ENCODE data around the gene SLC5A10. TPM values are rescaled to one million over a fixed set of nuclear protein-coding genes. Genes with fewer than 3 reads are reported as not detected.

The SLC5A10 gene
- not detected in 2 replicates for total RNA-seq

DNA sequence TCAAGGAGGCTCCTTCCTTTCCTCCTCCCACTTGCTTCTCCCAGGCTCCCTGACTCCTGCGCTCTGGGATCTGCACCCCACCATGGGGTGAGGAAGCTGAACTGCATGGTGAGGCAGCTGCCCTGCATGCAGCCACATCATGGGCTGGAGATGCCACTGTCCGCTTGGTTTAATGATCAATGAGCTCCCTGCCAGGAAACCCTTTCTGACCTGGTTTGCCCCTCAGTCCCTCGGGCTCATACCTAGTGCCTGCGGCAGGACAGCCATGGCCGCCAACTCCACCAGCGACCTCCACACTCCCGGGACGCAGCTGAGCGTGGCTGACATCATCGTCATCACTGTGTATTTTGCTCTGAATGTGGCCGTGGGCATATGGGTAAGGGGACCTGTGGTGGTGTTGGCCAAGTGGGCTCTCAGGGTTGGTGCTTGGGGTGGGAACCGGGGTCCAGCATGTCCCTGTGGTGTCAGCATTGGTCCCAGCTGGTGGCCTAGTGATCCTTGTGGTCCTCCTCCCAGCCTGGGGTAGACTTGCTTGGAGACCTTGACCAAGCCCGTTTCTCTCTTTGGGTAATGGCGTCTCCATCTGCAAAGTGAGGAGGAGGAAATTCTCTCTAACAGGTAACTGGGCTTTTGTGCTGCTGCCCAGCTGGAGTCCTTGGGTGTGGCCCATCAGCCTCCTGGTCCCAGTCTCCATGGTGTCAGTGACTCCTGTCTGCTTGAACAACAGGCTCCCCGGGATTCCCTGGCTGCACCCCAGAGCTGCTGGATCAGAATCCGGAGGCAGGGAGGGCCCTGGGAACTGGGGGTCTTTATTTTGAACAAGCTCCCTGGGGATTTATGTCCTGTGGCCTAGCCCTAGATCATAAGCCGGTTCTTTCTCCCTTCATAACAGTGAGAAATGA, at the start of gene SLC5A10:
Gene SLC5A10, plus strand, starts transcription at position 225 of the 902 bp plus-strand sequence. Its CDS starts 41 bp downstream, at position 266.
- no peaks in the 10 kb centered on the region for H3K9me3 Mint-ChIP-seq
- intact Hi-C loops (cut with micrococcal nuclease), result no loop called here
- no peak within 1 kb of the TSS for H3K4me3 Mint-ChIP-seq
- ATAC-seq (ENCODE audit: low read depth) (no peak), DNase-seq (no peak)
- CTCF ChIA-PET, result no interaction called here
- TF ChIP-seq, protein P1, sequence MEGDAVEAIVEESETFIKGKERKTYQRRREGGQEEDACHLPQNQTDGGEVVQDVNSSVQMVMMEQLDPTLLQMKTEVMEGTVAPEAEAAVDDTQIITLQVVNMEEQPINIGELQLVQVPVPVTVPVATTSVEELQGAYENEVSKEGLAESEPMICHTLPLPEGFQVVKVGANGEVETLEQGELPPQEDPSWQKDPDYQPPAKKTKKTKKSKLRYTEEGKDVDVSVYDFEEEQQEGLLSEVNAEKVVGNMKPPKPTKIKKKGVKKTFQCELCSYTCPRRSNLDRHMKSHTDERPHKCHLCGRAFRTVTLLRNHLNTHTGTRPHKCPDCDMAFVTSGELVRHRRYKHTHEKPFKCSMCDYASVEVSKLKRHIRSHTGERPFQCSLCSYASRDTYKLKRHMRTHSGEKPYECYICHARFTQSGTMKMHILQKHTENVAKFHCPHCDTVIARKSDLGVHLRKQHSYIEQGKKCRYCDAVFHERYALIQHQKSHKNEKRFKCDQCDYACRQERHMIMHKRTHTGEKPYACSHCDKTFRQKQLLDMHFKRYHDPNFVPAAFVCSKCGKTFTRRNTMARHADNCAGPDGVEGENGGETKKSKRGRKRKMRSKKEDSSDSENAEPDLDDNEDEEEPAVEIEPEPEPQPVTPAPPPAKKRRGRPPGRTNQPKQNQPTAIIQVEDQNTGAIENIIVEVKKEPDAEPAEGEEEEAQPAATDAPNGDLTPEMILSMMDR (IDR thresholded peaks at IDR 0.05), result no peak
- peaks cover 10% of the 10 kb centered on the region for H3K27me3 Mint-ChIP-seq
- H3K36me3 Mint-ChIP-seq (ENCODE audit: low read depth), result no peaks in the 10 kb centered on the region
- no peak within 1 kb of the TSS for H3K27ac Mint-ChIP-seq
- POLR2A ChIA-PET, result no interaction called here
- H3K4me1 Mint-ChIP-seq, result peaks cover 4% of the 10 kb centered on the region

DNA sequence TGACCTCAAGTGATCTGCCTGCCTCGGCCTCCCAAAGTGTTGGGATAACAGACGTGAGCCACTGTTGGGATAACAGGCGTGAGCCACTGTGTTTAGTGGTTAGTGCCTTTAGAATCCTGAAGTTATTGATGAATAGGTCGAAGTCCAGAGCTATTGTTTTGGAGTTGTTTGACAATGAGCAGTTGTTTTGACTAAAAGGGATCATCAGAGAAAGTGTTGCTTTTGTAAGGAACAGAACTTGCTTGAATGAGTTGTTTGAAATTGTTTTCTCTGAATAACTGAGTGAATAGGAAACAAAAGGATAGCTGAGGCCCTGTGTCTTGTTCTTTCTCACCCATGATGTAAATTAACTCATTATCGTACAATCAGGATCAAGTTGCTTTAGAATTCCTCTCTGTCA, 47.5 kb upstream of the SLC5A10 start:
- Mint-ChIP-seq H3K4me3 (no peak overlapping the region), H3K4me1 (peaks cover 34% of the 10 kb centered on the region), H3K27me3 (no peaks in the 10 kb centered on the region), H3K9me3 (no peaks in the 10 kb centered on the region), H3K27ac (no peak overlapping the region), H3K36me3 (ENCODE audit: low read depth) (peaks cover 50% of the 10 kb centered on the region)
- ATAC-seq (ENCODE audit: low read depth) (no peak), DNase-seq (no peak)
- ChIA-PET CTCF (no interaction called here), POLR2A (no interaction called here)
- TF ChIP-seq, protein P1 (IDR thresholded peaks at IDR 0.05), result no peak
- intact Hi-C loops (cut with micrococcal nuclease), result loop anchor here (5.0 kb wide), 1 partner anchor 38 kb away; no protein-coding TSS in a partner anchor

DNA sequence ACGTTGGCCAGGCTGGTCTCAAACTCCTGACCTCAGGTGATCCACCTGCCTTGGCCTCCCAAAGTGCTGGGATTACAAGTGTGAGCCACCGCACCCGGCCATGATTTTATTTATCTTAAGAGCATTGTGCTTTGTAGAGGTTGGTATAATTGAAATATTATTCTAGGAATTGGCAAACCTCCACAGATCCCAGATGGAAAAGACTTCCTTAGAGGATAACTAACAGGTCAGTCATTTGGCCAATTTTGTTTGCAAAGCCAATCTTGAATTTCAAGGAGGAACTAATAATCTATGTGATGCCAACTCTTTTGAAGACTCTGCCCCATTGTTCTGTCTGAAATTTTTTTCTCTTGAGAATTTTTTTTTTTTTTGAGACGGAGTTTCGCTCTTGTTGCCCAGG, 46.7 kb upstream of the SLC5A10 start:
- H3K4me3 Mint-ChIP-seq, result no peak overlapping the region
- TF ChIP-seq, protein P1 (IDR thresholded peaks at IDR 0.05), result no peak
- H3K27ac Mint-ChIP-seq, result no peak overlapping the region
- no peak for ATAC-seq (ENCODE audit: low read depth)
- intact Hi-C loops (cut with micrococcal nuclease), result no loop called here
- H3K4me1 Mint-ChIP-seq, result peaks cover 32% of the 10 kb centered on the region
- ChIA-PET POLR2A (no interaction called here), CTCF (no interaction called here)
- H3K9me3 Mint-ChIP-seq, result no peaks in the 10 kb centered on the region
- no peaks in the 10 kb centered on the region for H3K27me3 Mint-ChIP-seq
- H3K36me3 Mint-ChIP-seq (ENCODE audit: low read depth), result peaks cover 54% of the 10 kb centered on the region
- no peak for DNase-seq

DNA sequence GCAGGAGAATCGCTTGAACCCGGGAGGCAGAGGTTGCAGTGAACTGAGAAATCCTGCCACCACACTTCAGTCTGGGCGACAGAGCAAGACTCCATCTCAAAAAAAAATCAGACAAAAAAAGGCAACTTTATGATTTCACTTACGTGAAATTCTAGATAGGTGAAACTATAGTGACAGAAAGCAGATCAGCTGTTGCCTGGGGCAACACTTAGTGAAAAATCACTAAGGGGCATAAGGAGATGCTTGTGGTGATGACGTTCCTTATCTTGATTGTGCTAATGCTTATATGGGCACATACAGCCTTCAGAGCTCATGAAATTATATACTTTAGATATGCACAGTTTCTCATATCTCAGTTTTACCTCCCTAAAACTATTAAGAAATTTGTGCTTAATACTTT, 41.6 kb upstream of the SLC5A10 start:
- H3K4me3 Mint-ChIP-seq, result no peak overlapping the region
- H3K27ac Mint-ChIP-seq, result no peak overlapping the region
- peaks cover 8% of the 10 kb centered on the region for H3K4me1 Mint-ChIP-seq
- H3K9me3 Mint-ChIP-seq, result no peaks in the 10 kb centered on the region
- TF ChIP-seq, protein P1 (IDR thresholded peaks at IDR 0.05), result no peak
- H3K36me3 Mint-ChIP-seq (ENCODE audit: low read depth), result peaks cover 74% of the 10 kb centered on the region
- ATAC-seq (ENCODE audit: low read depth) (no peak), DNase-seq (no peak)
- POLR2A ChIA-PET, result no interaction called here
- intact Hi-C loops (cut with micrococcal nuclease), result loop anchor here (10.0 kb wide), 1 partner anchor 104 kb away; no protein-coding TSS in a partner anchor
- no peaks in the 10 kb centered on the region for H3K27me3 Mint-ChIP-seq
- CTCF ChIA-PET, result no interaction called here

DNA sequence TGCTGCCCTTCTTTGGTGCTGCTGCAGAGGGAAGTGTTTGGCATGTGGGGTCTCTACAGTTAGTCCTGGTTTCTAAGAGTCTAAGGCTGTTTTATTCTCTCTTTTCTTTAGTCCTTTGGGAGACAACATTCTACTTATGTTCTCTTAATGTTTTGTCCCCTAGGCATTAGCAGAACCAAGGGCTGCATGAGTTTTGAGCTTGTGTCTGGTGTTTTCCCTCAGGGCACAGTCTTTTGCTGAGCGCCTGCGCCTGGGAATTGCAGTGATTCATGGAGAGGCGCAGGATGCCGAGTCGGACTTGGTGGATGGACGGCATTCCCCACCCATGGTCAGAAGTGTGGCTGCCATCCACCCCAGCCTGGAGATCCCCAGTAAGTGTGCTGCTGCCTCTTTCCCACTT, 41.1 kb upstream of the SLC5A10 start:
- DNase-seq (no peak), ATAC-seq (ENCODE audit: low read depth) (no peak)
- intact Hi-C loops (cut with micrococcal nuclease), result loop anchor here (10.0 kb wide), 1 partner anchor 104 kb away; no protein-coding TSS in a partner anchor
- peaks cover 11% of the 10 kb centered on the region for H3K4me1 Mint-ChIP-seq
- TF ChIP-seq, protein P1 (IDR thresholded peaks at IDR 0.05), result no peak
- H3K4me3 Mint-ChIP-seq, result no peak overlapping the region
- H3K27ac Mint-ChIP-seq, result no peak overlapping the region
- ChIA-PET CTCF (no interaction called here), POLR2A (no interaction called here)
- peaks cover 75% of the 10 kb centered on the region for H3K36me3 Mint-ChIP-seq (ENCODE audit: low read depth)
- H3K27me3 Mint-ChIP-seq, result no peaks in the 10 kb centered on the region
- H3K9me3 Mint-ChIP-seq, result no peaks in the 10 kb centered on the region

All from activated B cell treated with CpG ODN at 0.5 μM for 24 hours (primary cell).